GM12878 (cell line): ENCODE results near the gene ALS2. TPM values are rescaled to one million over a fixed set of nuclear protein-coding genes. Genes with fewer than 3 reads are reported as not detected.
"Not testable (repeated sequence)": the region's sequence is repeated elsewhere in the genome, so short reads cannot be mapped to it uniquely, and the experiment has no call there.

ENCODE experiments used
- ATAC-seq: fragments of 200-7000 bp; cut with Tn5 transposase; 3 replicates; pipeline ENCODE4 v1.9.1; 2020; ENCODE audit warnings: mild to moderate bottlenecking, moderate library complexity
- BruUV-seq: library from RNA; stranded (reverse); fragments of 400-500 nt; replicated peaks from 2 replicates; lab custom pipeline; 2021; lab: Mats Ljungman, UMichigan
- CTCF ChIA-PET: fragments of 300-600 bp; sonication (Branson Sonifier 250); formaldehyde crosslinking; extraction: SDS; loops from one replicate; lab custom pipeline; 2021; ENCODE audit warnings: inconsistent platforms; lab: Yijun Ruan, JAX
- POLR2A ChIA-PET: fragments of 350-600 bp; formaldehyde crosslinking; extraction: SDS; loops from one replicate; lab custom pipeline; 2021; ENCODE audit warnings: inconsistent platforms; lab: Charles Lee
- RAD21 ChIA-PET: fragments of 300-600 bp; sonication (Branson Sonifier 250); formaldehyde crosslinking; loops from one replicate; lab custom pipeline; 2023; ENCODE audit warnings: antibody characterized with exemption; ENCODE audit not compliant: unreplicated experiment; lab: Charles Lee
- SMC1A ChIA-PET: fragments of 300-600 bp; sonication (Branson Sonifier 250); formaldehyde crosslinking; loops from one replicate; lab custom pipeline; 2023; ENCODE audit not compliant: unreplicated experiment, uncharacterized antibody; lab: Charles Lee
- DNase-seq: peaks from one replicate; pipeline ENCODE4 v3.0.0-alpha.2; 2011; ENCODE audit warnings: low read depth, low spot score
- FAIRE-seq: peaks from 3 replicates; lab custom pipeline; 2011; peaks lifted over from hg19 to GRCh38; lab: Jason Lieb, UNC
- H2AFZ ChIP-seq: 2 replicates; pipeline ENCODE4 v1.6.0; 2011; ENCODE audit warnings: low read depth, low read length, control low read depth; ENCODE audit not compliant: control insufficient read depth
- H3K27ac ChIP-seq: 2 replicates; pipeline ENCODE4 v1.5.1; 2011; ENCODE audit warnings: control low read depth; ENCODE audit not compliant: control insufficient read depth, insufficient read depth
- H3K27me3 ChIP-seq, 2 experiments: replicated peaks in 1 of 2; 2 replicates each; pipeline versions ENCODE4 v1.6.0 to v1.6.1; 2011; ENCODE audit warnings: low read length in 1 of 2; ENCODE audit not compliant: control insufficient read depth in 2 of 2, insufficient read depth in 2 of 2
- H3K36me3 ChIP-seq, 2 experiments: 2 replicates each; pipeline ENCODE4 v1.5.1; 2011; ENCODE audit warnings: low read length in 1 of 2; ENCODE audit not compliant: control insufficient read depth in 2 of 2, insufficient read depth in 2 of 2
- H3K4me1 ChIP-seq: 2 replicates; pipeline ENCODE4 v1.6.1; 2011; ENCODE audit warnings: mild to moderate bottlenecking, low read length, moderate library complexity, mixed read lengths; ENCODE audit not compliant: control insufficient read depth, insufficient read depth
- H3K4me2 ChIP-seq: 2 replicates; pipeline ENCODE4 v1.6.0; 2011; ENCODE audit warnings: control low read depth; ENCODE audit not compliant: control insufficient read depth, insufficient read depth
- H3K4me3 ChIP-seq: fragments of 200-600 bp; sonication (generic); 2 replicates; pipeline ENCODE4 v1.5.1; 2016
- H3K79me2 ChIP-seq: 2 replicates; pipeline ENCODE4 v1.6.0; 2011; ENCODE audit warnings: low read length; ENCODE audit not compliant: control insufficient read depth, insufficient read depth
- H3K9ac ChIP-seq: 2 replicates; pipeline ENCODE4 v1.8.0; 2011; ENCODE audit warnings: low read length, control low read depth, mixed read lengths; ENCODE audit not compliant: control insufficient read depth, insufficient read depth
- H3K9me3 ChIP-seq: replicated peaks from 3 replicates; pipeline ENCODE4 v1.5.1; 2011; ENCODE audit warnings: mild to moderate bottlenecking, low read length; ENCODE audit not compliant: control insufficient read depth, insufficient read depth
- H4K20me1 ChIP-seq: 2 replicates; pipeline ENCODE4 v1.6.0; 2011; ENCODE audit not compliant: control insufficient read depth, insufficient read depth
- CHD2 ChIP-seq: IDR thresholded peaks from 2 replicates; pipeline ENCODE4 v1.6.1; 2011; ENCODE audit warnings: low read depth, low read length, improper control_type of control experiment, borderline replicate concordance
- HDAC2 ChIP-seq: fragments of 200-600 bp; sonication (generic); IDR thresholded peaks from 2 replicates; pipeline ENCODE4 v1.6.1; 2017
- NR2C2 ChIP-seq: IDR thresholded peaks from 2 replicates; pipeline ENCODE4 v1.6.1; 2011; ENCODE audit warnings: borderline replicate concordance, low read depth; ENCODE audit not compliant: control insufficient read depth, insufficient read length
- PRDM15 ChIP-seq: fragments of 450-650 bp; formaldehyde crosslinking; IDR thresholded peaks from 2 replicates; pipeline ENCODE4 v1.4.0; 2020; ENCODE audit warnings: mild to moderate bottlenecking, moderate library complexity
- SMARCA5 ChIP-seq: fragments of 450-650 bp; IDR thresholded peaks from 2 replicates; pipeline ENCODE4 v1.6.1; 2017; ENCODE audit warnings: mild to moderate bottlenecking
- WRNIP1 ChIP-seq: IDR thresholded peaks from 2 replicates; pipeline ENCODE4 v1.6.1; 2011; ENCODE audit warnings: low read depth, low read length, improper control_type of control experiment, borderline replicate concordance
- WGBS: methylation state at CpG from one replicate; pipeline ENCODE4 v1.1.6; 2016; ENCODE audit warnings: low lambda C conversion rate; ENCODE audit not compliant: insufficient replicate concordance, insufficient coverage; ENCODE audit errors: missing lambda C conversion rate; 5-methylcytosine and 5-hydroxymethylcytosine counted together
- in situ Hi-C: fragments of 300-500 bp; cut with MboI; formaldehyde crosslinking; loops from 9 replicates; pipeline ENCODE4 v1.14.3; 2018; ENCODE audit warnings: mixed read lengths
- intact Hi-C: fragments of 100-400 bp; cut with micrococcal nuclease; formaldehyde crosslinking; loops from one replicate; pipeline ENCODE4 v1.14.2; 2022; ENCODE audit not compliant: unreplicated experiment
- polyA plus RNA-seq, 11 experiments: library from polyadenylated mRNA; depleted of rRNA in 4 of 11; unstranded in 6 of 11; stranded (reverse) in 5 of 11; fragments of >200 nt; fragmentation: Nextera tagmentation in 4 of 11; fragmentation: Illumina TruSeq in 1 of 11; extraction: Ambion mirVana in 4 of 11; extraction: Trizol in 1 of 11; gene quantifications; 1 replicate in 1 of 11; 2 replicates in 10 of 11; pipeline versions ENCODE4 v1.2.1 to v1.2.3, GENCODE V29; 2011 to 2016; ENCODE audit warnings: inconsistent platforms in 2 of 11, missing spikeins in 2 of 11, low read depth in 1 of 11
- total RNA-seq, 4 experiments: library from RNA; depleted of rRNA in 3 of 4; stranded (reverse); fragments of >200 nt in 3 of 4; fragmentation: Illumina TruSeq in 1 of 4; extraction: Trizol in 1 of 4; gene quantifications; 2 replicates each; pipeline versions ENCODE4 v1.2.1 to v1.2.3, GENCODE V29; 2013 to 2021
- TF ChIP-seq, protein P1 (sequence below): IDR thresholded peaks from 2 replicates; pipeline ENCODE4 v1.6.1; 2011; ENCODE audit warnings: borderline replicate concordance, low read depth, mild to moderate bottlenecking, moderate library complexity, low read length; ENCODE audit not compliant: insufficient read depth, poor library complexity, severe bottlenecking

ALS2 gene
- total and polyA plus RNA-seq, 10 of the 15 experiments (the other 5 are each of a cell fraction or from before 2014, with no cell fraction given): 2.4 to 10.4 (median 7.7) TPM

DNA sequence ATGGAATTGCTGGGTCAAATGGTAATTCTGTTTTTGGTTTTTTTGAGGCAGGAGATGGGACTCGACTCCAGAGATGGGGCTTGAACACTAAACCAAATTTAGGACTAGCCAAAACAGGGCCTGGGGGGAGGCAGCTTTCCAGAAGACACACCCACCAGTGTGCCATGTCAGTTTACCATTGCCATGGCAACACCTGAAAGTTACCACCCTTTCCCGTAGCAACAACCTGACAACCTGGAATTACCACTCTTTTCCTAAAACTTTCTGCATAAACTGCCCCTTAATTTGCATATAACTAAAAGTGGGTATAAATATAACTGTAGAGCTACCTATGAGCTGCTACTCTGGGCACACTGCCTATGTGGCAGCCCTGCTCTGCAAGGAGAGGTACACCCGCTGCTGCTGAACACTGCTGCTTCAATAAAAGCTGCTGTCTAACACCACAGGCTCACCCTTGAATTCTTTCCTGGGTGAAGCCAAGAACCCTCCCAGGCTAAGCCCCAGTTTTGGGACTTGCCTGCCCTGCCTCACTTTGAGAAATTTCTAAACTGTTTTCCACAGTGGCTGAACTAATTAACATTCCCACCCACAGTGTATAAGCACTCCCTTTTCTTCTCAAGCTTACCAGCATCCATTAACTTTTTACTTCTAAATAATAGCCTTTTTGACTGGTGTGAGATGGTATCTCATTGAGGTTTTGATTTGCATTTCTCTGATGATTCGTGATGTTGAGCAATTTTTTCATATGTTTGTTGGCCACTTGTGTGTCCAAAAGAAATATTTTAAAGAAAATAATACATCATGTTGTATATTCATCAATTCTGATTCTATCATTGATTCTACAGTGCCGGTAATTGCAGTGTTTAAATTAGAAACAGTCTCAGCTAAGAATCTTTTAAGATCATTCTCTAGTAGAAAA, 36.2 kb upstream of the ALS2 start (continued):
- TF ChIP-seq, protein P1, sequence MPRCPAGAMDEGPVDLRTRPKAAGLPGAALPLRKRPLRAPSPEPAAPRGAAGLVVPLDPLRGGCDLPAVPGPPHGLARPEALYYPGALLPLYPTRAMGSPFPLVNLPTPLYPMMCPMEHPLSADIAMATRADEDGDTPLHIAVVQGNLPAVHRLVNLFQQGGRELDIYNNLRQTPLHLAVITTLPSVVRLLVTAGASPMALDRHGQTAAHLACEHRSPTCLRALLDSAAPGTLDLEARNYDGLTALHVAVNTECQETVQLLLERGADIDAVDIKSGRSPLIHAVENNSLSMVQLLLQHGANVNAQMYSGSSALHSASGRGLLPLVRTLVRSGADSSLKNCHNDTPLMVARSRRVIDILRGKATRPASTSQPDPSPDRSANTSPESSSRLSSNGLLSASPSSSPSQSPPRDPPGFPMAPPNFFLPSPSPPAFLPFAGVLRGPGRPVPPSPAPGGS: no peak
- TF ChIP-seq HDAC2 (no peak), NR2C2 (no peak), WRNIP1 (no peak), CHD2 (no peak)
- TF ChIP-seq, all 136 proteins: peak for 0

GRCh38 chr2:201813996-201814760, 33.4 kb upstream of the ALS2 start:
- POLR2A ChIA-PET: no interaction called here
- Histone ChIP-seq H3K4me1 (no peaks in the 10 kb centered on the region), H3K9me3 (no peaks in the 10 kb centered on the region), H3K9ac (no peak overlapping the region), H4K20me1 (no peaks in the 10 kb centered on the region), H3K27ac (no peak overlapping the region), H3K36me3 (no peaks in the 10 kb centered on the region), H2AFZ (no peak overlapping the region), H3K79me2 (no peaks in the 10 kb centered on the region), H3K4me2 (no peak overlapping the region), H3K27me3 (no peaks in the 10 kb centered on the region), H3K4me3 (no peak overlapping the region)
- SMC1A ChIA-PET: no interaction called here
- in situ Hi-C loops: no loop called here
- CTCF ChIA-PET: no interaction called here
- no peak for ATAC-seq
- 40% methylated on average over 9 of the region's 9 CpGs for WGBS
- intact Hi-C loops: no loop called here
- no peak for DNase-seq
- no TSS peak for BruUV-seq
- FAIRE-seq: no peak
- RAD21 ChIA-PET: no interaction called here
- TF ChIP-seq PRDM15 (CRISPR knock-in tag) (no peak), SMARCA5 (no peak)

DNA sequence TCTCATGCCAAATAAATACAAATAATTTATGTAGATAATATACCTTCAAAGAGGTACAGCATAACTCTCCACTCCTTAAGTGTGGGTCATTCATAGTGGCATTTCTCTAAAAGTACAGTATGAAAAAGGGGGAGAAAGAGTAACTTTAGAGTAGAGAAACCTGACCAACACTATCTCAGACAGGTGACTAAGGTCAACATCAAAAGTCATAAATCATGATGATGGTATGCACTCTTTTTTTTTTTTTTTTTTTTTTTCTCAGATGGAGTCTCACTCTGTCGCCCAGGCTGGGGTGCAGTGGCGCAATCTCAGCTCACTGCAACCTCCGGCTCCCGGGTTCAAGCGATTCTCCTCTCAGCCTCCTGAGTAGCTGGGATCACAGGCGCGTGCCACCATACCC, 29.9 kb upstream of the ALS2 start:
- H3K36me3 ChIP-seq, intact Hi-C loops, H3K4me3 ChIP-seq, H3K27me3 ChIP-seq, H3K79me2 ChIP-seq, RAD21 ChIA-PET, H3K27ac ChIP-seq, H3K9ac ChIP-seq, H3K4me1 ChIP-seq, H4K20me1 ChIP-seq, in situ Hi-C loops, SMC1A ChIA-PET, H3K4me2 ChIP-seq, CTCF ChIA-PET, DNase-seq, H2AFZ ChIP-seq, H3K9me3 ChIP-seq, ATAC-seq, FAIRE-seq, BruUV-seq: not testable (repeated sequence)
- POLR2A ChIA-PET: interaction anchor here (1.2 kb wide), 1 partner anchor 17 kb away, joined by 3 read pairs; no protein-coding TSS in a partner anchor
- WGBS: 100% methylated on average over 3 of the region's 7 CpGs
